ENCODE results near the gene DNAAF8.

DNAAF8 gene

DNA sequence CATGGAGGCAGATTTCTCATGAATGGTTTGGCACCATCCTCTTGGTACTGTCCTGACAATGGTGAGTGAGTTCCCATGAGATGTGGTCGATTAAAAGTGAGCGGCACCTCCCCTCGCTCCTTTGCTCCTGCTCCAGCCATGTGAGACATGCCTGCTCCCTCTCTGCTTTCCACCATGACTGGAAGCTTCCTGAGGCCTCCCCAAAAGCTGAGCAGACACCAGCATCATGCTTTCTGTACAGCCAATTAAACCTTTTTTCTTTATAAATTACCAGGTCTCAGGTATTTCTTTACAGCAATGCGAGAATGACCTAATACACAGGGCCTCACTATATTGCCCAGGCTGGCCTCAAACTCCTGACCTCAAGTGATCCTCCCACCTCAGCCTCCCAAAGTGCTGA lies 20.5 kb downstream of the DNAAF8 start:
- DNase-seq (ENCODE audit: low read depth) = no peak
- TF ChIP-seq, protein P1, sequence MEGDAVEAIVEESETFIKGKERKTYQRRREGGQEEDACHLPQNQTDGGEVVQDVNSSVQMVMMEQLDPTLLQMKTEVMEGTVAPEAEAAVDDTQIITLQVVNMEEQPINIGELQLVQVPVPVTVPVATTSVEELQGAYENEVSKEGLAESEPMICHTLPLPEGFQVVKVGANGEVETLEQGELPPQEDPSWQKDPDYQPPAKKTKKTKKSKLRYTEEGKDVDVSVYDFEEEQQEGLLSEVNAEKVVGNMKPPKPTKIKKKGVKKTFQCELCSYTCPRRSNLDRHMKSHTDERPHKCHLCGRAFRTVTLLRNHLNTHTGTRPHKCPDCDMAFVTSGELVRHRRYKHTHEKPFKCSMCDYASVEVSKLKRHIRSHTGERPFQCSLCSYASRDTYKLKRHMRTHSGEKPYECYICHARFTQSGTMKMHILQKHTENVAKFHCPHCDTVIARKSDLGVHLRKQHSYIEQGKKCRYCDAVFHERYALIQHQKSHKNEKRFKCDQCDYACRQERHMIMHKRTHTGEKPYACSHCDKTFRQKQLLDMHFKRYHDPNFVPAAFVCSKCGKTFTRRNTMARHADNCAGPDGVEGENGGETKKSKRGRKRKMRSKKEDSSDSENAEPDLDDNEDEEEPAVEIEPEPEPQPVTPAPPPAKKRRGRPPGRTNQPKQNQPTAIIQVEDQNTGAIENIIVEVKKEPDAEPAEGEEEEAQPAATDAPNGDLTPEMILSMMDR (conservative IDR thresholded peaks at IDR 0.05; ENCODE audit: low read depth, low read length) = no peak

DNA sequence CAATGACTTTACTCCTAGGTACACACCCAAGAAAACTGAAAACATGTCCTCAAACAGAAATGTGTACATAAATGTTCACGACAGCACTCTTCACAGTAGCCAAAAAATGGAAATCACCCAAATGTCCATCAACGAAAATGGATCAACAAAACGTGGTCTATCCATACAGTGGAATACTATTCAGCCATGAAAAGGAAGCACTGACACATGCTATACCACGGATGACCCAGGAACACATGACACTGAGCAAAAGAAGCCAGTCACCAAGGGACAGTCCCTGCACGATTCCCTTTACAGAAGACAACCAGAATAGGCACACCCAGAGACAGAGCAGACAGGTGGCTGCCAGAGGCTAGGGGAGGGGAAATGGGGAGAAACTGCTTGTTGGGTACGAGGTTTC lies 21.4 kb downstream of the DNAAF8 start:
- H3K4me3 ChIP-seq (ENCODE audit: low read length) = no peak overlapping the region
- DNase-seq (ENCODE audit: low read depth) = no peak

More for the DNA sequence above, 20.5 kb downstream of the DNAAF8 start:
- H3K4me3 ChIP-seq (ENCODE audit: low read length) = no peak overlapping the region

DNA sequence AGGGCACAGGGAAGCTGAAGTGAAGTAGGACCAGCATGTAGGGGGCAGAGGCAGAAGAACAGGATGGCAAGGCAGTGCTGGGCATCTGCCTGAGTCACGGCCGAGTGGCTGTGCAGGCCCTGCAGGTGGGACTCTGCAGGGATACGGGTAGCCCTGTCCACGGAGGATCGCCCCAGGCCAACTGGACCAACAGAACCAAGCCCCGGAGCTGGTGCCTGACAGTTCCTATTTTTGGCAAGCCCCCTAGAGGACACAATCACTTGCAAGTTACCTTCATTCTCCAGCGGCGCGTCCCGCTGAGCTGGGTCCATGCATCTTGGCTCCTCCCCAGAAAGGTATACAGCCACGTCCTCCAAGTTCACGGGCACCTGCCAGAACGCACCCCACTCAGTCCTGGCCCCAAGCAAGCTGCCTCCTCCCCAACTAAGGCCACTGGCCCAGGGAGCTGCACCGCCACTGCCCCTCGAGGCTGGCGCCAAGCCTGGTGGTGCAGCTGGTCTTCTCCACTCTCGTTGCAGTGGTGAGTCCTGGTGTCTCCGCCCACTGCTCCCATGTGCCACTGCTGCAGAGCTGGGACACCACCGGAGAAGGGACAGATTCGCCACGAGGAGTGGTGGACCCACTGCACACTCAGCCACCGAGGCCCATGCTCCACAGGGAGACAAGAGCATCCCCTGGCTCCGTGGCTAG lies 26.0 kb downstream of the DNAAF8 start:
- TF ChIP-seq, protein P1 (conservative IDR thresholded peaks at IDR 0.05; ENCODE audit: low read depth, low read length) = no peak
- no peak for DNase-seq (ENCODE audit: low read depth)
- H3K4me3 ChIP-seq (ENCODE audit: low read length) = no peak overlapping the region

More for the DNA sequence above, 21.4 kb downstream of the DNAAF8 start:
- TF ChIP-seq, protein P1 (conservative IDR thresholded peaks at IDR 0.05; ENCODE audit: low read depth, low read length) = no peak

DNA sequence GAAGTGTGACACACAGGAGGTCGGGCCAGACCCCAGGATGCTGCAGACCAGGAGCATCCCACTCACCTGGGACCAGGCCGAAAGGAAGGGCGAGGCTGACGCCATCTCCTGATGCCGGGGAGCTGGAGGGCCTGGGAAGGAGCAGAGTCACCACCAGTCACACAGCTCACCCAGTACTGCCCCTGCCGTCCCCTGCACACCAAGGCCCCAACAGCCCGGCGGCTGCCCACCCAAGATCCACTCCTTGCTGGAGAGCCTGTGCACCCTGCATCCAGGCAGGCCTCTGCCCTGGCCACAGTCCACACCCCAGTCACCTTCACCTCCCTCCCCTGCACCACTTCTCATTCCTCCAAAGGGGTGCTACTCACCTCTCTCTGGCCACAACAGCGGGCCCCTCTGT lies 27.9 kb downstream of the DNAAF8 start:
- DNase-seq (ENCODE audit: low read depth) = no peak
- TF ChIP-seq, protein P1 (conservative IDR thresholded peaks at IDR 0.05; ENCODE audit: low read depth, low read length) = no peak

DNA sequence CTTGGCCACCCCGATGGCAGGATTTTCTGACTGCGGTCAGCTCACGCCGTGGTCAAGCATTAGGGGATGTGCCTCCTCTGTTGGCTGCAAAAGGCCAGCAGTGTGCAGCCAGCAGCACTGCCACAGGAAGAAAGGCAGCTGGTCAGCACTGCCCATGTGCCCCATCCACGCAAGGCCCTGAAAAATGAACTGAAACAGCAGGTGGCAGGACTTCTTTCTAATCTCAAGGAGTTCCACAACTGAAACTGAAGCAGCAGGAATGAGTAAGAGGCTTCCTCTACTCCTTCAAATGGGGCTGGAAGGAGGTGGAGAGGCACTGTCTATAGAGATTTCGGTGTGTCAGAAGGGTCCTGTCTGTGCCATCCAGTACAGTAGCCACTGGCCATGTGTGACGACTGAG lies 29.5 kb downstream of the DNAAF8 start:
- no peak overlapping the region for H3K4me3 ChIP-seq (ENCODE audit: low read length)
- TF ChIP-seq, protein P1 (conservative IDR thresholded peaks at IDR 0.05; ENCODE audit: low read depth, low read length) = no peak
- DNase-seq (ENCODE audit: low read depth) = no peak

More for the DNA sequence above, 27.9 kb downstream of the DNAAF8 start:
- H3K4me3 ChIP-seq (ENCODE audit: low read length) = no peak overlapping the region

DNA sequence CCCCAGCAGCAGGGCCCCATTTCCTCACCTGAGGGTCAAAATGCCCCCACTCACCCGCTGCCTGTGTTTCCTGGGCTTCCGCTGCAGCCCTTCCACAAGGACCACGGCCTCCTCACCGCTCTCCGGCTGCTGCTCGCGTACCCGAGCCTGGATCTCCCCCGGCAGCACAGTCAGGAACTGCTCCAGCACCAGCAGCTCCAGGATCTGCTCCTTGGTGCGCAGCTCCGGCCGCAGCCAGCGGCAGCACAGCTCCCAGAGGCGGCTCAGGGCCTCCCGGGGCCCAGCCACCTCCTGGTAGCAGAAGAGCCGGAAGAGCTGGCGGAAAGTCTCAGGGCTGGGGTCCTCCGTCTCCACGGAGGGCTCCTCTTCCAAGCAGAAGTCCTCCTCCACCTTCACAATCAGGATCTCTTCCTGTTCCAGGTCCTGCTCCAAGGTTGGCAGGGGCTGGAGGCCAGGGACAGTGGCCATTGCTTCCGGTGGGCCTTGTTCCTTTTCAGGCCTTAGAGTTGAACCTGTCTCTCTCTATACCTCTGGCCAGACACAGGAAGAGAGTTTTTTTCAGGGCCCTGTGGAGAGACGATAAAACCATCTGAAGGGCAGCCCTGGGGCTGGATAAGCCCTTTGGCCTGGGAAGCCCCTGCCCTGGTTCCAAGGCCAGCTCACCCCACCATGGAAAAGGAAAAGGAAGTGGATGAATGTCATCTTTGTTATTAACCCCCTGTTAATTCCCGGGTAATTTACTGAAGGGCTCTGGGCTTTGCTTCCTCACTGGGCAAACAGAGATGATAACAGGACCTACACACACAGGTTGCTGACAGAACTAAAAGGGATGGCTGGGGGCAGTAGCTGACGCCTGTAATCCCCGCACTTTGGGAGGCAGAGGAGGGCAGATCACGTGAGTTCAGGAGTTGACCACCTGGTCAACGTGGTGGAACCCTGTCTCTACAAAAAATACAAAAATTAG lies 31.5 kb downstream of the DNAAF8 start:
- DNase-seq (ENCODE audit: low read depth) = no peak
- TF ChIP-seq, protein P1 (conservative IDR thresholded peaks at IDR 0.05; ENCODE audit: low read depth, low read length) = no peak
- peak overlapping the region; percentile 85 for H3K4me3 ChIP-seq (ENCODE audit: low read length)

Measured in retinal pigment epithelial cell (primary cell).